NCI-H1105 (cell line): ENCODE data around the gene KCNE1.

ENCODE experiments used
- DNase-seq: peaks from one replicate; lab custom pipeline; 2025; lab: John Stamatoyannopoulos, UW

Gene KCNE1

DNA sequence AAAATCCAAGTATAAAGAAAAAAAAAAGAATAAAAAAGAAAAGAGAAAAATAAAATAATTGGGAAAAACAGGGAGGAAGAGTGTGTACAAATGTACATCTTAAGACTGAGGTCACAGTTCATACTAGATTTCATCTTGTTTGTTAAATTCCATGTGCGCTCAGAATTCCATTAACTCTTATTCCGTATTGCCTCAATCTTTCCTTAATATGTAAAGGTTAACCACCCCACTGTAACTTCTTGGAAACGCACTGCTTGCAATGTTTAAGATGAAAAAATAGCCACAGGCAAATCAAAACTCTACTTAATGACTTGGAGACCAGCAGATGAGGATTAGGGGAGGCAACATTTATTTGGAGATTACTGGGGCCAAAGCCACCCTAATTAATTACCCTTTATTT, 23.9 kb upstream of the KCNE1 start:
- DNase-seq, result no peak

- no peak for DNase-seq
Measured at GRCh38 chr21:34534522-34534921, 22.5 kb upstream of the KCNE1 start.

- DNase-seq, result no peak
Measured at GRCh38 chr21:34533938-34534337, 21.9 kb upstream of the KCNE1 start.

DNA sequence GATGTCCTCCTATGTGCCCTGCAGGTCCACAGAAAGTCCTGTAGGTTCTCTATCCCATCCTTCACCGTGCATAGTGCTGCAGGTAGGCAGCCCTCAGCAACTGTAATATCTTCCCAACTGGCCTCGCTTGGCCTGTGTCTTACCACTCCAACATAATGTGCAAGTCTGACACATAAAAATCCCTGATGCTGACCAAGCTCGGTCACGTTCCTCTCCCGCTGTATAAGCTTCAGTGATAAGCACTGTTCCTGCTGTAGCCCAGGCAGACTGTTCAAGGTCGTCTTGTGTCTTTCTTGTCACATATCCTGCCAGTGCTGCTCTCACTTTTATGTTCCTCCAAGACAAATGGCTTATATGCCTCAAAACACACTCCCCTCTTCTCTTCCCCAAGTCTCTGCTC, 19.4 kb upstream of the KCNE1 start:
- DNase-seq, result no peak

DNA sequence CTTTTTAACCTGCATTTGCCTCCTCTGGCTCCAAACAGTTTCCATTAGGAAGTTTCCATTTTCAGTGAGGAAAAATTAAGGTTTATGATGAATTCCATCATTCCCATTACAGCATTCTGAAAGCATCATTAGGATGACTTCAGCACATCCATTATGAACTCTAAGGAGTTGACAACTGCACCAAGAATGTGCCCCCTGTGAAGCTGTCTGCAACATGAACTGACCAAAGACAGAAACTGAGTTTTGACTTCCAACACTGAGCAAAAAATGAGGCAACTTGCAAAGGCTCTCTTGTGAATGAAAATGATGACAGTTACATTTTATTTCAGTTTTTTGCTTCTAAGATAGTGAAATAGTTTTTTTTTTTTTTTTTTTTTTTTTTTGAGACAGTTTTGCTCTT, 18.3 kb upstream of the KCNE1 start:
- no peak for DNase-seq

- DNase-seq, result no peak
Measured at GRCh38 chr21:34528131-34528561, 16.1 kb upstream of the KCNE1 start.

- DNase-seq, result no peak
Measured at GRCh38 chr21:34526618-34527290, 14.7 kb upstream of the KCNE1 start.

- DNase-seq, result no peak
Measured at GRCh38 chr21:34526241-34526617, 14.2 kb upstream of the KCNE1 start.

DNA sequence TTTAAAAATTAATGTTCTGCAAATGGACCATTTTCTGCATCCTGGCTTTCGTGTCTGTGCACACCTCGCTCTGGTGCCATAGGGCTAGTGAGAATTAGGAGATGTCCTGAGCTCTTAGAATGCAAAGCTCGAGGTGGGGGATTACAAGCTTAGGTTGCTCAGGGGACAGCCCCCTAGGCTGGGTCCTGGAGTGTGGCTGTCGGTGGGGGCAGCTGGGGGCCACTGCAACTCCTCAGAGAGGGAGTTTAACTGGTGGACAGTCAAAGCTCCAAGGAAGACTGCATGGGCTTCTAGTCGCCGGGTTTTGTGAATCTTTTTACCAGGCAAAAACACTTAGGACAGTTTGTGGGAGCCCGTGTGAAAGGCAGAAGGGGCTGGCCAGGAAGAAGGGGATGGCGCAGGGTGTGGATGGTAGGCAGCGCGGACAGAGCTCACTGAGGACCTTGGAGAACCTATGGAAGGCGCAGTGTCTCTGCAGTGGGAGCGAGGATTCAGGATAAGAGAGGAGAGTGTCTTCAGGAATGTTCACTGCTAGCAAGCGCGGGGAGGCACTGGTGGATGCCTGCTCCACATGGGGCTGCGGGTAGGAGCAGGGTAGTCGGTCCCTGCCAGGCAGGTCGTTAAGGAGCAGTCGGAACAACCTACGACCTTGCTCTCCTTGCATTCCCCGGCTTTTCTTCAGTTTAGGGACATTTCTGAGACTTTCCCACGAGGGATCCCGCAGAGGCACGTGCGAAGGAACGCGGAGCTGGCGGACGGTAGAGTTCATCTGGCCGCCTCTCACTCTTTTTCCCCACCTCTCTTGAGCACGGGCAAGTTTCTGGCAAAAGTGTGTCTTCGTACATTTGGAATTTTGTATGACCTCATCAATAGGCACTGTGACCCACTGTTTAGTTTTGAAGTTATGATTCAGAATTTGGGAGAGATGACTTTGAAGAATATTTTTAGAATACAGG, 12.9 kb upstream of the KCNE1 start:
- DNase-seq, result no peak

- DNase-seq, result no peak
Measured at GRCh38 chr21:34523019-34523555, 11.1 kb upstream of the KCNE1 start.

GRCh38 chr21:34522284-34522683, 10.3 kb upstream of the KCNE1 start:
- DNase-seq, result no peak

- no peak for DNase-seq
Measured at GRCh38 chr21:34521561-34521960, 9.6 kb upstream of the KCNE1 start.

DNA sequence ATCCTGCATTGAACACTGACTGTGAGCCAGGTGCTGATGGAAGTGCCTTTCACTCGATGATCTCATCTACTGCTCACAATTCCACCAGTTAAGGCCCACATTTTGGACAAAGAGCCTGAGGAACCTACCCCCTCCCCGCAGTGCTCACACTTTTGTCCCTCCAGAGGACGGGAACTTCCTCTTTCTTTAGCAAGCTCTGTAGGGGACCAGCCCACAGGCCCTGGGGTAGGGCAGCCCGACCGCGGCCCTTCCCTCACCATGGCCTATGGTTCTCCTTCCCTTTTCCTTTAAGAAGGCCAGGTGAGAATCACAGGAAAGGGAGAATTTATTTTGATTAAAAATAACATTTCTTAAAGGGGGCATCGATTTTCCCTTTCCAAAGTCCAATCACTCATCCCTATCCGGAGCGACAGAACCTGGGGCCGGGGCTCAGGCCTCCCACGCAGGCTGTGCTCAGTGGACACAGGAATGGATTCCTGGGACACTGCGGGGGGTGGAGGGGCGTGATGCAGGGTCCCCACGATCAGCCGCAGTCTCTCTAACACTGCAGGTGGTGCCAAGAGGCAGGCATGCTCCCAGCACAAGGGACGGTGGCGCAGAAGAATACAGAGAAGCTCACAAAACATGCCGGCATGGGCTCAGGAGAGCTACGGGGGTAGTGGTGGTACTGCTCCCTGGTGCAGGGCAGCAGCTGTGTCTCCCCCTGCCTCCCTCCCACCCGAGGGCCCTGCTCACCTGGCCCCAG, 8.9 kb upstream of the KCNE1 start:
- no peak for DNase-seq

DNA sequence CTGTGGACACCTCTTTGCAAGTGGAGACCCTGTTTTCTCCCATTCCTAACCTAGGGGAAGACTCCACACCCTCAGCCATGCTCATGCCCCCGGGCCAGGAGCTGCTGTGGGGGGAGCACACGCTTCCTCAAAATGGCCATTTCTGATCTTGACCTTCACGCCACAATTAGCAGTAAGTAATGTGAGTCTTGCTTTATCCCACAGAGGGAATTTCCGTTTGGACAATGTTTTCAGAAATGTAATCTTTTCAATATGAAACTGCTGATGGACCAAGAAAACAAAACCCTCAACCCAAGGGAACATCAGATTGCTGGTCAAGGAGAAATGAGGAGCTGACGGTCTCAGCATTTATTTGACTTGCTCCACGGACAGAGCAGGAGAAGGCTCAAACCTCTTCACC, 8.3 kb upstream of the KCNE1 start:
- DNase-seq, result no peak

DNA sequence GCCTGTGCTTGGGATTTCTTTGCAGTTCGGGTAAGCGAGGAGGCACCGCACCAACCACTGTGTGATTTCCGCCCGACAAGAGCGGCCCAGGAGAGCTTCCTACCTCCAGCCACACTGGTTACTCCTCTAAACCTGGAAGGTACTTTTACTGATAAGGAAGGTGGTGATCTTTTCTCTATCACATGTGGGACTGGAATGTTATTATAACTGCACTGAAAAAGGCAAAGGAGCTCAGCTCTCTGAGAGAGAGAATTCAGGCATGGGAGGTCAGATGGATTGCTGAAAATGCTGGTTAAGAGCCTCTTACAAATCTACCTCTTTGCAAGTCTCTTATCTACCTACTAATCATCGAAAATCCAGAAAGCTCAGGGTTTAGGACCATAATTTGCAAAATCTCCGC, 7.7 kb upstream of the KCNE1 start:
- no peak for DNase-seq

GRCh38 chr21:34519016-34519415, 7.0 kb upstream of the KCNE1 start:
- no peak for DNase-seq

GRCh38 chr21:34518301-34518700, 6.3 kb upstream of the KCNE1 start:
- no peak for DNase-seq

- DNase-seq, result no peak
Measured at GRCh38 chr21:34517491-34518245, 5.7 kb upstream of the KCNE1 start.

GRCh38 chr21:34517039-34517438, 5.0 kb upstream of the KCNE1 start:
- no peak for DNase-seq

DNA sequence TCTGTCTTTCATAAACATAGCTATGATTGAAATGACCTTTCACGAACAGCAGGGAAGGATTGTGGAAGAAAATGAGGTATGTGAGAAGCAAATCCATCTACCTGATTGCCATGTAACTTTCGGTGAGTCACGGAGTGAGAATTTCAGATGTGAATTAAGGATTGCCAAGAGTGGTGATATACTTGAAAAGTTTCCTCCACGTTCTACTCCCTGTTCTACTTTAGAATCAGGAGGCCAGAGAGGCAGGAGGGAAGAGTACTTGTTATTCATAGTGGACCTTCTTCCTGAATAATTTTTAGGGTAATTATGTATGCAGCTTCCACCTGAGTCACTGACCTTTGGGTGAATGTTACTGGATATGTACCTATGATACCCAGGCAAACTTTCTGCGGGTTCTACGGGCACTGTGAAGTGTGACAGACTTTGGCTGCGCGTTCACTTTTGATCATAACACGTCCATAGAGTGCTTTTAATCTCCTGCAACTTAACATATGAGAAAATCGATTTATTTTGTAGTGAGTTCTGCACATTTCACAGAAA, 2.6 kb upstream of the KCNE1 start:
- no peak for DNase-seq

DNA sequence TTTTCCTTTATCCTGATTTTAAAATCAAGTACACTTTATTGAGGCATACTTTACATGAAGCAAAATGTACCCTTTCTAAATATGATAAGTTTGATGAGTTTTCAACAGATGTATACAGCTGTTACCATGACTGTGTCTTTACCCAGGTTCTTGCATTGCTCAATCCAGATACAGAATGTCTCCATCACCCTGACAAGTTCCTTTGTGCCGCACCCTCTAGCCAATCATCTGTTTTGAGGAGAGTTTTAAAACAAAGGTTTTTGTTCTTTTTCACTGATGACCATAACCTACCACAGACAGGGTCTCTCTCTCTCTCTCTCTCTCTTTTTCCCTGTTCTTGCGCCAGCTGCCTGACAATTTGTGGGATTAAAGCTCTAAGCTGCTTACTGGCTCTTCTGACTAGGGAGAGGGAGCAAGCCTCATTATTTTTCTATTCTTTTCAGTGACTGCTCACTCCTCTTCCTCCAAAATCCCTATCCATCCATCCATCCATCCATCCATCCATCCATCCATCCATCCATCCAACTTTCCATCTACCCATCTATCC, 1.2 kb upstream of the KCNE1 start:
- DNase-seq, result no peak
